Smooth muscle cell (in vitro differentiated cells): ENCODE results near the gene CAPN2. TPM values are rescaled to one million over a fixed set of nuclear protein-coding genes. Genes with fewer than 3 reads are reported as not detected.

ENCODE experiments used
- DNase-seq: peaks from one replicate; lab custom pipeline; 2025; ENCODE audit not compliant: unreplicated experiment; lab: John Stamatoyannopoulos, UW
- H2AFZ ChIP-seq: fragments of 200-600 bp; sonication (generic); 2 replicates; pipeline ENCODE4 v1.6.0; 2016; ENCODE audit warnings: antibody characterized with exemption, low read depth, mild to moderate bottlenecking
- H3F3A ChIP-seq: fragments of 200-600 bp; sonication (generic); 2 replicates; pipeline ENCODE4 v1.6.0; 2017; ENCODE audit warnings: antibody characterized with exemption, low read depth
- H3K27ac ChIP-seq: fragments of 200-600 bp; sonication (generic); 2 replicates; pipeline ENCODE4 v1.5.1; 2016; ENCODE audit warnings: low read depth, mild to moderate bottlenecking
- H3K27me3 ChIP-seq: fragments of 200-600 bp; sonication (generic); 2 replicates; pipeline ENCODE4 v1.6.1; 2016; ENCODE audit warnings: low read depth, mild to moderate bottlenecking
- H3K36me3 ChIP-seq: fragments of 200-600 bp; sonication (generic); 2 replicates; pipeline ENCODE4 v1.5.1; 2016; ENCODE audit warnings: low read depth
- H3K4me1 ChIP-seq: fragments of 200-600 bp; sonication (generic); 2 replicates; pipeline ENCODE4 v1.5.1; 2016; ENCODE audit warnings: low read depth
- H3K4me2 ChIP-seq: fragments of 200-600 bp; sonication (generic); 2 replicates; pipeline ENCODE4 v1.6.0; 2016; ENCODE audit warnings: mild to moderate bottlenecking
- H3K4me3 ChIP-seq: fragments of 200-600 bp; sonication (generic); 2 replicates; pipeline ENCODE4 v1.5.1; 2016; ENCODE audit warnings: mild to moderate bottlenecking
- H3K79me2 ChIP-seq: fragments of 200-600 bp; sonication (generic); 2 replicates; pipeline ENCODE4 v1.6.0; 2016; ENCODE audit warnings: low read depth, mild to moderate bottlenecking
- H3K9ac ChIP-seq: fragments of 200-600 bp; sonication (generic); 2 replicates; pipeline ENCODE4 v1.6.0; 2016; ENCODE audit warnings: low read depth
- H3K9me3 ChIP-seq: fragments of 200-600 bp; sonication (generic); replicated peaks from 2 replicates; pipeline ENCODE4 v1.5.1; 2016; ENCODE audit warnings: low read depth
- H4K20me1 ChIP-seq: fragments of 200-600 bp; sonication (generic); 2 replicates; pipeline ENCODE4 v1.6.0; 2016; ENCODE audit warnings: low read depth
- CTCF ChIP-seq: fragments of 200-600 bp; sonication (generic); IDR thresholded peaks from 2 replicates; pipeline ENCODE4 v1.5.1; 2017; ENCODE audit warnings: borderline replicate concordance, mild to moderate bottlenecking, antibody characterized with exemption; ENCODE audit not compliant: insufficient read depth, poor library complexity, severe bottlenecking
- WGBS: methylation state at CpG from one replicate; pipeline ENCODE4 v1.1.7; 2016; ENCODE audit warnings: low lambda C conversion rate; 5-methylcytosine and 5-hydroxymethylcytosine counted together
- polyA plus RNA-seq: library from polyadenylated mRNA; unstranded; fragments of >200 nt; fragmentation: Nextera tagmentation; extraction: Ambion mirVana; gene quantifications from 2 replicates; pipeline ENCODE4 v1.2.1, GENCODE V29; 2016
- total RNA-seq: library from RNA; depleted of rRNA; stranded (reverse); fragments of >200 nt; gene quantifications from 2 replicates; pipeline ENCODE4 v1.2.3, GENCODE V29; 2014

Gene CAPN2
- total and polyA plus RNA-seq, 2 experiments from 2014 or later: 182 to 229 TPM

GRCh38 chr1:223775054-223775453 is 62.7 kb downstream of the CAPN2 start:
- TF ChIP-seq CTCF: no peak
- no peak overlapping the region for H3K4me2 ChIP-seq
- peak overlapping the region; percentile 79 for H3K27ac ChIP-seq
- peaks cover 18% of the 10 kb centered on the region for H3K36me3 ChIP-seq
- H3K9ac ChIP-seq: no peak overlapping the region
- WGBS: 93% methylated on average over 4 of the region's 4 CpGs
- peaks cover 11% of the 10 kb centered on the region for H4K20me1 ChIP-seq
- no peak overlapping the region for H3K4me3 ChIP-seq
- H3K9me3 ChIP-seq: no peaks in the 10 kb centered on the region
- no peaks in the 10 kb centered on the region for H3K79me2 ChIP-seq
- DNase-seq: no peak
- peaks cover 32% of the 10 kb centered on the region for H3F3A ChIP-seq
- no peak overlapping the region for H2AFZ ChIP-seq
- no peaks in the 10 kb centered on the region for H3K27me3 ChIP-seq
- H3K4me1 ChIP-seq: peaks cover 13% of the 10 kb centered on the region

DNA sequence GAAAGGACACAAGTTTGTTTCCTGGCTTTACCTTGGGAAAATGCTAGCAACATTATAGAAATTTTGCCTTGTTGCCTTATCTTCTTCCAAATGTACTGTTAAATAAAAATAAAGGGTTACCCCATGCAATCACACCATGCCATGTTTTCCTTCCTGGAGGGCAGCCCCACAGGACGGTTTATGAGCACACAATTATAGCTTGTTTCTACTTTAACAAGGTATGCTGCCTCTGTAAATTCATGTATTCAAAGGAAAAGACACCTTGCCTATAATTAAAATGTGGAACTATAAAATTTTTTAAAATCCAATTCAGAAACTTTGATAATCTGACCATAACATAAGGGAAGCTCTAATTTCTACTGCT is 63.4 kb downstream of the CAPN2 start:
- Histone ChIP-seq H3K9ac (no peak overlapping the region), H3K4me3 (no peak overlapping the region), H3F3A (peaks cover 30% of the 10 kb centered on the region), H4K20me1 (peaks cover 11% of the 10 kb centered on the region), H3K4me2 (no peak overlapping the region), H3K36me3 (peaks cover 18% of the 10 kb centered on the region), H3K27me3 (no peaks in the 10 kb centered on the region), H2AFZ (no peak overlapping the region), H3K9me3 (no peaks in the 10 kb centered on the region), H3K27ac (peak overlapping the region; percentile 79), H3K4me1 (peaks cover 13% of the 10 kb centered on the region), H3K79me2 (no peaks in the 10 kb centered on the region)
- WGBS: 86% methylated on average over 1 of the region's 1 CpG
- no peak for DNase-seq
- TF ChIP-seq CTCF: no peak

DNA sequence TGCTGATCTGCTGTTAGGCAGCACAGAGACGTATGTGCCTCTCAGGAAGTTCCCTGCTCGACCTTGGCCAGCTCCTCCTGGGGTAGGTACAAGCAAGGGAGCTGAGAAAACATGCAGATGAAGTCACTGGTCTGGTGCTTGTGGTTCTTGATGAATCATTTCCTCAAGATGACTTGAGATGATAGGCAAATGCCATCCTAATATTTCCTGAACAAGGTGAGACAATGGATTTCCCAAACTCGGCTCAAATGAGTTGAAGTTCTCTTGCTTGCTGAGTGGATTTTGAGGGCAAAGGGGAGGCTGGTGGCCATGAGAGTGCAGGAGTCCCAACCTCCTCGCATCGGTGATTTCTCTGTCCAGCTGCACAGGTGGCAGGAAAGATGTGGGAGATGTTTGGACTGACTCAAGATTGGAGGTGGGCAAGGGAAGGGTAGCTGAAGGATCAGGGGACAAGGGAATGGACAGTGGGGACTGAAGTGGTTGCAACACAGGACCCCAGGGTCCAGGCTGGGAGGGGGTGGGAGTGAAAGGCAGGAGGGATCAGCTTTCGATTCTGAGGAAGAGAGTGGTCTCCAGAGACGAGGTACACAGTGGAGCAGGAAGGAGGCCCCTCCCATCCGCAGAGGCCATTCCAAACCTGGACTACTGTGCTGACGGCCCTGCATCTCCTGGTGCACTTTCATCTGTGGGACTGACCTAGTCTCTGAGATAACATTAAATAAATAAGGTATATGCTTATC is 63.9 kb downstream of the CAPN2 start:
- peaks cover 26% of the 10 kb centered on the region for H3F3A ChIP-seq
- H4K20me1 ChIP-seq: peaks cover 11% of the 10 kb centered on the region
- TF ChIP-seq CTCF: no peak
- DNase-seq: no peak
- no peak overlapping the region for H3K4me3 ChIP-seq
- H3K9me3 ChIP-seq: no peaks in the 10 kb centered on the region
- H2AFZ ChIP-seq: no peak overlapping the region
- peaks cover 18% of the 10 kb centered on the region for H3K36me3 ChIP-seq
- no peaks in the 10 kb centered on the region for H3K79me2 ChIP-seq
- no peaks in the 10 kb centered on the region for H3K27me3 ChIP-seq
- no peak overlapping the region for H3K9ac ChIP-seq
- peaks cover 13% of the 10 kb centered on the region for H3K4me1 ChIP-seq
- peak overlapping the region; percentile 79 for H3K27ac ChIP-seq
- H3K4me2 ChIP-seq: no peak overlapping the region
- WGBS: 68% methylated on average over 9 of the region's 9 CpGs
